LNCaP clone FGC (cell line): ENCODE results near the gene CDK3.
A peak's percentile ranks its signal among the peaks of the same experiment; 100 is the strongest.
"Not testable (repeated sequence)": the region's sequence is repeated elsewhere in the genome, so short reads cannot be mapped to it uniquely, and the experiment has no call there.

ENCODE experiments used
- DNase-seq: peaks from one replicate; pipeline ENCODE4 v3.0.0-alpha.2; 2011; ENCODE audit warnings: low read depth
- H3K4me3 ChIP-seq: 2 replicates; pipeline ENCODE4 v1.5.1; 2011; ENCODE audit warnings: mild to moderate bottlenecking, low read depth, low read length, control low read depth
- TF ChIP-seq, protein P1 (sequence below): IDR thresholded peaks from 2 replicates; pipeline ENCODE4 v1.5.1; 2012; ENCODE audit warnings: mild to moderate bottlenecking; ENCODE audit not compliant: control insufficient read depth, insufficient read depth; ENCODE audit errors: extremely low read depth

The CDK3 gene

DNA sequence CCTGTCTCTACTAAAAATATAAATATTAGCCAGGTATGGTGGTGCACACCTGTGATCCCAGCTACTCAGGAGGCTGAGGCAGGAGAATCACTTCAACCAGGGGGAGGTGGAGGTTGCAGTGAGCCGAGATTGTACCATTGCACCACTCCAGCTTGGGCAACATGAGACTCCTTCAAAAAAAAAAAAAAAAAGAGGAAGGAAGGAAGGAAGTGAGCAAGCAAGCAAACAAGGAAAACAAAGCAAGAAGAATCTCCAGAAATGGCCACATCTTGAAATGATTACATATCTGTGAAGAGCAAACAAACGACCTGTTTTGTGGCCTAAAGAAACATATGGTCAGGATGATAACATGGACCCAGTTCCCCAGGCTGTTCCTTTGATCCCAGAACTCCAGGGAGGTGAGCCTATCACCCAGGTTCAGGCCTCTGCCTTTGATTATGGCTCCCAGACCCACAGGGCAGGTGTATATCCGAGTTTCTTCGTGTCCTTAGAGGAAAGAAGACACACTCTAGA, 30.6 kb upstream of the CDK3 start:
- H3K4me3 ChIP-seq = no peak overlapping the region
- TF ChIP-seq, protein P1, sequence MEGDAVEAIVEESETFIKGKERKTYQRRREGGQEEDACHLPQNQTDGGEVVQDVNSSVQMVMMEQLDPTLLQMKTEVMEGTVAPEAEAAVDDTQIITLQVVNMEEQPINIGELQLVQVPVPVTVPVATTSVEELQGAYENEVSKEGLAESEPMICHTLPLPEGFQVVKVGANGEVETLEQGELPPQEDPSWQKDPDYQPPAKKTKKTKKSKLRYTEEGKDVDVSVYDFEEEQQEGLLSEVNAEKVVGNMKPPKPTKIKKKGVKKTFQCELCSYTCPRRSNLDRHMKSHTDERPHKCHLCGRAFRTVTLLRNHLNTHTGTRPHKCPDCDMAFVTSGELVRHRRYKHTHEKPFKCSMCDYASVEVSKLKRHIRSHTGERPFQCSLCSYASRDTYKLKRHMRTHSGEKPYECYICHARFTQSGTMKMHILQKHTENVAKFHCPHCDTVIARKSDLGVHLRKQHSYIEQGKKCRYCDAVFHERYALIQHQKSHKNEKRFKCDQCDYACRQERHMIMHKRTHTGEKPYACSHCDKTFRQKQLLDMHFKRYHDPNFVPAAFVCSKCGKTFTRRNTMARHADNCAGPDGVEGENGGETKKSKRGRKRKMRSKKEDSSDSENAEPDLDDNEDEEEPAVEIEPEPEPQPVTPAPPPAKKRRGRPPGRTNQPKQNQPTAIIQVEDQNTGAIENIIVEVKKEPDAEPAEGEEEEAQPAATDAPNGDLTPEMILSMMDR = no peak
- no peak for DNase-seq

DNA sequence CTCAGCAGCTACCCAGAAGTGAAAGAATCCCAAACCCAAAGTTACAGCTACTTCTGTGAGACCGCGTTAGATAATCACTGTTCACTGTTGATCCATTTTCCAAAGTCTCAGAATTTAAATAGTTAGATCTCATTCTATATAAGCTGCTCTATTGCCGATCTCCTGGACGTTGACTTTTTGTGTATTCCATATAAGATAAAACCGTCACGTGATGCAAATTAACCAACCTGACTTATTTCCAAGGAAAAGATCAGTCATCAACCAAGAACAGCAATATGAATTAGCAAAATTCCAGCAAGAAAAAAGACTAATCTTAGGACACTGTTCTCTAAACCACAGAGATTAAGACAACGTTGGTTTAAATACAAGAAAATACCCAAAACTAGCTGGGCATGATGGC, 30.0 kb upstream of the CDK3 start:
- no peak for DNase-seq
- TF ChIP-seq, protein P1 = no peak
- no peak overlapping the region for H3K4me3 ChIP-seq

DNA sequence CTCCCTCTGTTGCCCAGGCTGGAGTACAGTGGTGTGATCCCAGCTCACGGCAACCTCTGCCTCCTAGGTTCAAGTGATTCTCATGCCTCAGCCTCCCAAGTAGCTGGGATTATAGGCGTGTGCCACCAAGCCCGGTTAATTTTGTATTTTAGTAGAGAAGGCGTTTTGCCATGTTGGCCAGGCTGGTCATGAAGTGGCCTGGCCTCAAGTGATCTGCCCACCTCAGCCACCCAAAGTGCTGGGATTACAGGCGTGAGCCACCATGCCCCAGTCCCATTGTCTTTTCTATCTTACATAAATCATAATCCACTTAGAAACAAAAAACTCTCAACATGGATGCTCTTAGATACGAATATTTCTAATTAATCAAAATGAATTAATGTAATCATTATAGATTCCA, 25.5 kb upstream of the CDK3 start:
- not testable (repeated sequence) for DNase-seq, H3K4me3 ChIP-seq

DNA sequence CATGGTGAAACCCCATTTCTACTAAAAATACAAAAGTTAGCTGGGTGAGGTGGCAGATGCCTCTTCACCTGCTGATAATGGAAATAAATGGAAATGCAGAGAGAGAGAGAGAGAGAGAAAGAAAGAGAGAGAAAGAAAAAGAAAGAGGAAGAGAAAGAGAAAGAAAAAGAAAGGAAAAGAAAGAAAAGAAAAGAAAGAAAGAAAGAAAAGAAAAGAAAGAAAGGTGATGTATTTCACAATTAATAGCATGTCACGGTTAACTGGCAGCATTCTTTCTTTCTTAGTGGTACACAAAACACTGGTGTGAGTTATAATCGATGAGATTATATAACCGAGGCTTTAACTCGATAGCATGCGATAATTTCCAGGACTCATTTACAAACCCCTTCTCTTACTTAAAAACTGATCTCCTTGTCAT, 24.9 kb upstream of the CDK3 start:
- TF ChIP-seq, protein P1 = no peak
- H3K4me3 ChIP-seq = no peak overlapping the region
- no peak for DNase-seq

DNA sequence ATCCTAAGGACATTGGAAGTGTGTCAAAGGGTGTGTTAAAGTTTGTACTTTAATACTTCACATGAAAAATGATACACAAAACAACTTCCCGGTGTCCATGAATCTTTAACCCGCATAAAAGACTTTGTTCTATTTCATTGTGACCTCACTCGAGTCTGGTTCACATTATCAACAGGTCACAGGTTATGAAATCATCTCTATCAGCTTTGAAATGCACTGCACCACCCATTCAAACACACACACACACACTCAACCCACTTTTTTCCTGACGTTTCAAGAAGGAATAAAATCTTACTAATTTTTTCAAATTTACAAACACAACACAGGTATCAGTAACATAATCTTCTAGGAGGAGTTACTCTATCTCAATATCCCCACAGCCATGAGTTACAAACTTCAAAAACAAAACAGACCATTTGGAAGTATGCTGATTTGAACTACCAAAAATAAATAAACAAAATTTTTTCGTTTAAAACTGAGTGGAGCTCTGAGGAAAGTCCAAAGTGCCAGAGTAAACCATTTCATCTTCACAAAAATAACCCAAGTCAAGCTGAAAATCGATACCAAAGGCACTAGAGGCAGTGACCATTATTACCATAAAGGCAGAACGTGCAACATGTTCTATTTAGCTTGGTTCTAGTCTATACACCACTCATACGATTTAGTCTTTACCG, 24.3 kb upstream of the CDK3 start:
- no peak overlapping the region for H3K4me3 ChIP-seq

DNA sequence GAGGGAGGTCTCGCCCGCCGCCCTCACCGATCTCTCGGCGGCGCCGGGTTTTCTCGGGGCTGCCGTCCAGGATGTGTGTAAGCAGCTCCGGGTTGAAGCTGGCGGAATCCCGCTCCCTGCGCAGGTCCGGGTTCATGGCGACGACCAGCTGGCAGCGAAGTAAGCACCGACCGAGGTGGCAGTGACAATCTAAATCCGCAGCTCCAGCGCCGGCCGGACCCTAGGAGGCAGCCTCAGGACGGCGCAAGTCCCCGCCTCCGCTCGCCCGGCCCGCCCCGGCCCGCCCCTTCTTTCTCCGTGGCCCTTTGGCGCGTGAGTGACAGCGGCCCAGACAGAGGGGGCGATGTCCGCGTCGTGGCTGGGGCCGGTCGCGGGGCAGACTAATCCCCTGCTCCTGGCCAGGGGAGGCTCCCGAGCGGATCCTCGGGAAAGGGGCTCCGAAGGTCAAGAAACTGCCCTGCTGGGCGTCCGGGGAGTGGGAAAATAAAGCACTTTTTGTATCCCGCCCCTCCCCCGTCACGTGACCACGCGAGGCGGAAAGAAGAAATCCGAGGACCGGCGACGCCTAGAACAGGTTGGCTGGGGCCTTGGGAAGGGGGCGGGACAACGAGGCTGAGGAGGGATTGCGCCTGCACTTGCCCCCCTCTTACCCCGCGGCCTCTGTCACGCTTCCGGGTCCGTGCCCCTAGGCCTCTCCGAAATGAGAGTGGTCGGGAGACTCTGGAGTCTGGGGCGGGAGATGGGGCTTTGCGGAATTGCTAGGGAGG, 21.5 kb upstream of the CDK3 start, which contains the start of the genes ACOX1 and TEN1:
TSS of gene ACOX1 (minus strand) at position 229 of the 767 bp plus-strand sequence. CDS start at position 136, 93 bp downstream.
TSS of gene TEN1 (plus strand) at position 303 of the 767 bp plus-strand sequence. CDS start 6,953 bp downstream, outside the sequence.
- TF ChIP-seq, protein P1 = peak; percentile 39; the same call in 1 of the 2 replicates
- peak; percentile 87 for DNase-seq
- peak within 1 kb of the TSS; percentile 93 for H3K4me3 ChIP-seq

More for the DNA sequence above, 24.3 kb upstream of the CDK3 start:
- no peak for DNase-seq
- TF ChIP-seq, protein P1 = no peak

DNA sequence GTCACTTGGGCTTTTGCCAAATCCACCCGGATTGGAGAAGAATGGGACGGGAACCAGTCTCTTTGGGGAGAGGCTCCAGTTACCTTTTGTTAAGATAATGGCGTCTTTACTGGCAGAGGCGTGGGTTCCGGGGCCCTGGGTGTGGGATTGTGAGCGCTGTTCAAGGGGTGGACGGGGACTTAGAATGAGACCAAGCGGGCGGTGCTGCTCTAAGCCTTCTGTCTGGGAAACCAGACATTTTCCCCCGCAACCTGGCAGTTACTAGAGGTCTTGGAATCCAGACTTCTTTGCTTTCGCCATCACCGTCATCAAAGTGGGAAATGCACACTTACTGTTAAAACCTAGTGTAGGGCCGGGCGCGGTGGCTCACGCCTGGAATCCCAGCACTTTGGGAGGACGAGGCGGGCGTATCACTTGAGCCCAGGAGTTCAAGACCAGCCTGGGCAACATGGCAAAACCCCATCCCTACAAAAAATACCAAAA, 20.9 kb upstream of the CDK3 start:
- TF ChIP-seq, protein P1 = no peak
- DNase-seq = no peak
- peak overlapping the region; percentile 93 for H3K4me3 ChIP-seq
